Stimulated activated CD8-positive, alpha-beta memory T cell treated with anti-CD3 and anti-CD28 coated beads, Interleukin-15, amount 100 ng/mL, for 4 hours (primary cell): Measurements from ENCODE around the gene NSG1.
"Not testable (repeated sequence)": the region's sequence is repeated elsewhere in the genome, so short reads cannot be mapped to it uniquely, and the experiment has no call there.

Experiments
- DNase-seq, 2 donors: peaks; one replicate each; pipeline ENCODE4 v3.0.0-alpha.2; 2020; ENCODE audit warnings: low read depth in 2 of 2

The NSG1 gene

DNA sequence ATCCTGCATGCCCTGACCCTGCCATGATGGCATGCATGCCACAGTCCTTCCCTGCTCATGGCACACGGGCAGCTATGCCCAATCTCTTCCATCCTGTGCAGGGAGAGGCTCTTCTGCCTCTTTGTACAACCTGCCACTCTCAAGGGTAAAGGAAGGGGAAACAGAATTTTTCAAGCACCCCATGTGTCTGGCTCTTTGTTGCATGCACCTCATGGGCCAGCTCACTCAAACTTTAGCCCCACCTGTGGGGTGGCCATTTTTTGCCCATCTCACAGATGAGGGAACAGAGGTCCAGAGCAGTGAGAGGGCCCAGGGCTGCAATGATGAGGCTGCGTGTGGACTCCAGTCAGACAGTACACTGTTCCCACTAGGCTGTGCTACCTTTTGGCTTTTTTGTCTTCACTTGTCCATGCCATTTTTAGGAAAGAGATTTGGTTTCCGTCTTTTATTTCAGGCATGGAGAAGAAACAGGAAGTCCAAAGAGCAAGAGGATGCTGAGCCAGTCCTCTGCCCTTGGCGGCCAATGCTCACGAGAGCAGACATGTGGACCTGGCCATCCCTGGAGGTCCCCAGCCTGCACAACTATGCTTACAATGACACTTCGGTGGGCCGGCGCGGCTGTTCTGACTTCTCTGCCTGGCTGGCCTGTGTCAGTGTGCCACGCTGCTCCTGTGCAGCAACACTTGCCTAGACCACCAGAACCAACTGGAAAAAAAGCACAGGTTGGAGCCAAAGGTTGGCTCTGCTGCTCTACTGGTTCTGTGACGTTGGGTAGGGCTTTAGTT is 45.6 kb downstream of the NSG1 start:
- no peak for DNase-seq

DNA sequence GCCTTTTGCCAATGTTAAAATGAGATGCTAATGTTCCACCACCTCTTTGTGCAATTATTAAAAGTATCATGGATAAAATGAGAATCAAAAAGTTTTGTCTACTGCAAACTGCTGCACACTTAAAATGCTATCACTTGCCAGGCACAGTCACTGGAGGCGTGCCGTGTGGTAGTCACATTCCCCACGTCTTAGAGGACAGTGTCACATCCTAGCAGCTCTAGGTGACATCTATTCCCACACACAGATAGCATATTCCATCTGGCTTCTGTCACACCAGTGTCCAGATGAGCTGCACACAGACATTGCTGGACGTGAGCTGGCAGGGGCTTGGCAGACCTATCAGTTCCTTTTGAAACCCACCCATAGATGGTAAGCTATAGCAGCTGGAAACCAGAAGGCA is 47.0 kb downstream of the NSG1 start:
- no peak for DNase-seq

DNA sequence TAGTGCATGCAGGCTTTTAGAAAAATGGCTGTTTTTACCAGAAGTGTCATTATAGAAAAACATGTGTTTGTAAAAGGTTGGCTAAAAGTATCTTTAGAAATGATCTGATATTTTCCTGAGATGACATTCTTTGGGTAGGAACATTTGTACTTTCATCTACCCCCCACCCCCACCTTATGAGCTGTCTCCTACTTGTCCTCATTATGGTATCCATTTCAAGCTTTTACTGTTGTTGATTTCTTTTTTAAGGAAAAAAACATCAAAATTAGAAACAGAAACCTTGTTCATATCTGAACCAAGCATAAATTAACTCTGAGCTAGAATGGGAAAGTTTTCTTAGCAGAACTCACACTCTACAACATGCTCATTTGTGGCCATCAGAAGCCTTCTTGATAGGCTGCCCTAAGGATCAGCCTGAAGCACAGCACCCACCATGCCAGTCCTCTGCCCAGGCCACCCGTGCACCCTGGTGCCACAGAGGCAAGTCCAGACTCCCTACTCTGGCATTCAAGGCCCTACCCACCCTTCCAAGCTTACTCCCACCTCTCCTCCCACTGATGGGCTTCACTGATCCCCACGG is 49.4 kb downstream of the NSG1 start:
- no peak for DNase-seq

DNA sequence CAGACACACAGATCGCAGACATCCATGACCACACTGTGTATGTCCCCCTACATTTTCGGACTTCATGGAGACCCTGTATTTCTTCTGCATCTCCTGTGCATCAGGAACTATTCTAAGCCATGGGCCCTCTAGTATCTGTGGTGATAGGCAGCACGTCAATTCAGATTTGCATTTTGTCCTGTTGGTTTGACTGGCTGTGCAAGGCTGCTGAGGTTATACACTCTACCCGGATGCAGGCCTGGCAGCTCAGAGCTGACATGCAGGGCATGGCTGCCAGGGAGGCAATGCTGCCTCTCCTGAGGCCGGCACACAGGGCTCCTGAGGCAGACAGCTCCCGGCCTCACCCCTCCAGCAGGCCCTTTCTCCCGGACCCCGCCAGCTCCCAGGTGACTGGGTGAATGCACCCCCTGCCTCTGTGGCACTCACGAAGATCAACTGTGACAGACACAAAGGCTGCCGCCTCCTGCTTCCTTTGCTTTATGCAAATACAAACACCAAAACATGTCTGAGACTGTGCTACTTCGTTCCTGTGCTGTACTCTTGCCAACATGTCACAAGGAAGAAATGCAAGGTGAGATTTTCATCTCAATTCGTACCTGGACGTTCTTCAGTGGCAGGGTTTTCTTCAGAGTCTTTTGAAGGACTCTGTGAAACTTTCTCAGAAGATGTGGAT is 51.0 kb downstream of the NSG1 start:
- DNase-seq, result no peak

DNA sequence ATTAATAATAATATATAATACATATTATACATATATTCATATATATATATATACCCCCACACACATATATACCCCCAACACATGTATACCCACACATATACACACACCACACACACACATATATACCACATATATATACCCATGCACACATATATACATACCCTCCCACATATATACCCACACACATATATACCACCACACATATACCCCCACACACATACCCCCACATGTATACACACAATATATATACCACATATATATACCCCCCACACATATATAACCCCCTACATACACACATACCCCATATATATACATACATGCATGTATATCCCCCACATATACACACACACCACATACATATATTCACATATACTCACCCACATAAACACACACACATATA is 52.0 kb downstream of the NSG1 start:
- DNase-seq, result no peak

DNA sequence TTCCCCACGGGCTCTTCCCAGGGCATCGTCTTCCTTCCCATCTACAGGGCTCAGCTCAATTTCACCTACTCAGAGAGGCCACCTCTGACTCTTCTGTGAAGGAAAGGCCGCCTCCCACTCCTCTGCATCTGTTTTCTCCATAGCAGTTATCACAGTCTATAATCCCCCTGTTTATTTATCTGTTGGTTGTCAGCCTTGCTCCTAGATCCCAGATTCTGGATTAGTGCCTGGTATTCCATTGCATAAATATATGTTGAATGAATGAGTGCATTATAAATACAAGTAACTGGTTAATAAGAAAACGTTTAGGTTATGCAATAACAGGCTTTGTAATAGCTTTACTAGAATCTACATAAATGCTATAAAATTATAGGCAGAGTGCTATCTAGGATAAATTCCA is 52.9 kb downstream of the NSG1 start:
- no peak for DNase-seq

DNA sequence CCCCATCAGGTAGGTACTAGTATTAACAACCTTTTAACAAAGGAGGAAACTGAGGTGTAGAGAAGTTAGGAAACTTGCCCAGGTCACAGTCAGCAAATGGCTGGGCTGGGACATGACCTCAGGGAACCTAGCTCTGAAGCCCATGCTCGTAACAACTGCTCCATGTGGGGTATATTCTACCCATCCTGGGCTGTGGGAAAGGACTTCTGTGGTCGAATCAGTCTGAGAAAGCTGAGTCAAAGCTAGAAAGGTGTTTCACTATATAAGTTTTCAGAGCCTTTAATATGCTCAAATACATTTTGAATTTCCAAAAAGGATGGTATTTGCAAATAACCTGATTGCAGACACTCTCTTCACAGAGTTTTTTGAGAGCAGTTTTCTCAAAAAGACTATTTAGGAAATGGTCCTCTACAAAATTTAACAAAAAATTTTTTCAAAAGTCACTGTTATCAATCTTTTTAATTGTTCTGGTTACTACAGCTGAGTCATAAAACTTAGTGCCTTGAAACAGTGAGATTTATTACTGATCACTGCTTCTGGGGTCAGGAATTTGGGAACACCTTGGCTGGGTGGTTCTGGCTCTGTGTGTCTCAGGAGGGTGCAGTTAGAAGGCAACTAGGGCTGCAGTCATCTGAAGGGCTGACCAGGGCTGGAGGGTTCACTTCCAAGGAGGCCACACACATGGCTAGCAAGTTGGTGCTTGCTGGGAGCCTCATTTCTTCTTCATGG is 53.6 kb downstream of the NSG1 start:
- DNase-seq, result no peak

DNA sequence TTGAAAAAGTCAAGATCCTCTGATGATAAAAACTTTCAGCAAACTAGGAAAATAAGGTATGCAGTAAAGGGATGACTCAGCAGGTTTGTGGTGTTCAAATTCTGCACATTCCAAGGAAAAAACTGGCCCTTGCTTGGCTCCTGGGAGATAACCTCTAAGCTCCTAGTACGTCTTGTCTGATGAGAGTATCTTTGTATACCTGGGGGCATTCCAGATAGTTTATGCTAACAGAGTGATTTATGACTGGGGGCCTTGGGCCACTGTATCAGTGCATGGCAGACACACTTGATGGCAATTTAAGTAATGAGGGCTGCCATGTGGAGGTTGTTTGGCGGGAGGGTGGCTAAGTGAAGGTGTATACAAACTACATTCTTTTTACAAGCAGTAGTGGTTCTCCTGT is 56.9 kb downstream of the NSG1 start:
- no peak for DNase-seq

DNA sequence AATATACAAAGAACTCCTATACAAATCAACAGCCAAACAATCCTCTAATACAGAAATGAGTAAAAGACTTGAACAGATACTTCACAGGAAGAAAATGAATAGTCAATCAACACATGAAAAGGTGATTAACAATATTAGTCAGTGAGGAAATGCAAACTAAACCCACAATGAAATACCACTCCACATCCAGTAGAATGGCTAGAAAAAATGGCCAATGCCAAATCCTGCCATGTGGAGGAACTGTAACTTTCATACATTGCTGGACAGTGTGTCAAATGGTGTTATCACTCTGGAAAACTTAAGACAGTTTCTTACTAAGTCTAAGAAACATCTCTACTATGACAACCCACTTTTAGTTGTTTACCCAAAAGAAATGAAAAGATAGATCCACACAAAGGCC is 59.5 kb downstream of the NSG1 start:
- DNase-seq, result no peak

DNA sequence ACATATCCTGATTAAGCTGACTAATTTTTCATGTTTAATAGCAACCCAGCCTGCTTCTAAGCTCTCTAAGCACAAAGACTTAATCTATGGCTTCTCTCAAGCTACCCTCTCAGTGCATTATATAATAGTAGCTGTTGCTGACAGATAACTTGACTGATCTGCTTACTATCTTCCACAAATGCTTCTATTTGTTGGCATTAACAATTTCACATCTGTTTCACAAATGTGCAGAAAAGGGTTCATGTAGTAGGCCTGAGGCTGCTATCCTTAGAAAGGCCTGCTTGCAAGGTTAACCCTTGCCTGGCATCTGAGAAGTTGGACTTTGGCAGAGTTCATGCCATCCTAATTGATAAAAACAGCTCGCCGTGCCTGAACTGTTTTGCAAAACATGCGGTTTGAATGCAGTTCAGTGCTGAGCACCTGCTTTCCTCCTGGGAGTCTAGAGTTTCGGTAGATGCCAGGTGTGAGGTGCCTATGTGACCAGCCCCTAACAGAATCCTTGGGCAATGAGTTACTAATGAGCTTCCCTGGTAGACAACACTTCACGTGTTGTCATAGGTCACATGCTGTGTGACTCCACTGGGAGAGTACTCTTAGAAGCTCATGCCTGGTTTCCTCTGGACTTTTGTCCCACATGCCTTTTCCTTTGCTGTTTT is 68.4 kb downstream of the NSG1 start:
- no peak for DNase-seq

DNA sequence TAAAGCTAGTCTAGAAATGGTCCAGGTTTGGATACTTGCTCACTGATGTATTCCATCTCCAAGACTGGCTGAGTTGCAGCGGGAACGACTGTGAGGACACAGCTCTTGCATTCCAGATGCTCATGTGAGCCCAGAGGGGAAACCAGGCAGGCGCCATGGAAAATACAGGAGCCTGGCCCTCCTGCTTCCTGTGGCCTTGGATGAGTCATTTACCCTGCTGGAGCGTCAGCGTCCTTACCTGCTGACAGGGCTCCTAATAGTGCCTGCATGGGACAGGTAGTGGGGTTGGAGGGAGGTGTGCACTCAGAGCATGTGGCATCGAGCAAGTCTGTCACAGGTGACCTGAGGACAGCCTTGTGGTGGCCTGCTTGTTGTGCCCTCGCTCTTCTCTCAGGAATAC is 69.4 kb downstream of the NSG1 start:
- no peak for DNase-seq

DNA sequence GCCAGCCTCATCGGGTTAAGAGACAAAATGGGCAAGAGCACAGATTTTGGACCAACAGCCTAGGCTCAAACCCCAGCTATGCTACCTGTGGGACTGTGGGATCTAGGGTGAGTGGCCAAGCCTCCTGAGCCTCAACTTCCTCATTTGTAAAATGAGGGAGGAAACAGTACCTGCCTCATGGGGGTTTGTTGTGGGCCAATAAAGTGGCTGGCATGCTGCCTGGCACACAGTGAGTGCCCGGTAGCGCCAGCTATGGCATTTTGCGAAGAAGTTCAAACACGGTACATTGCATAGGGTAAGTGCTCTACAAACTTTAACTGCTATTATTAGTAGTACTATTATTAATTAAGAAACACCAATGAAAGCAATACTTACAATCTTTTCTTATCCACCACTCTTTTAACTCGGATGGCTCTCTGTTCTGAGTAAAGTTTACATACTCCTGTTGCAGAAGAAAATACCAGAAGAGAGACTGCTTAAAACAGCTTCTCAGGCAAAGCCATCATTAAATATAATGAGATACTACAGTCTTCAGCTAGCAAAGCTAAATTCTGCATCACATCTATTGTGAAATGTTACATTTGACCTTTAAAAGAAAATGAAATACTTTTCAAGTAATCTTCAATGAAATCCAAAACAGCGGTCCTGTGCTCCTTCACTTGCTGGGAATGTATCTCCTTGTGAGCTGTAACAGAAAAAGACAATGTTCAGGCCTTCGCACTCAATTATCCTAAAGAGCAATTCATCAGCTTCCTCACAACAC is 70.1 kb downstream of the NSG1 start:
- DNase-seq, result no peak

DNA sequence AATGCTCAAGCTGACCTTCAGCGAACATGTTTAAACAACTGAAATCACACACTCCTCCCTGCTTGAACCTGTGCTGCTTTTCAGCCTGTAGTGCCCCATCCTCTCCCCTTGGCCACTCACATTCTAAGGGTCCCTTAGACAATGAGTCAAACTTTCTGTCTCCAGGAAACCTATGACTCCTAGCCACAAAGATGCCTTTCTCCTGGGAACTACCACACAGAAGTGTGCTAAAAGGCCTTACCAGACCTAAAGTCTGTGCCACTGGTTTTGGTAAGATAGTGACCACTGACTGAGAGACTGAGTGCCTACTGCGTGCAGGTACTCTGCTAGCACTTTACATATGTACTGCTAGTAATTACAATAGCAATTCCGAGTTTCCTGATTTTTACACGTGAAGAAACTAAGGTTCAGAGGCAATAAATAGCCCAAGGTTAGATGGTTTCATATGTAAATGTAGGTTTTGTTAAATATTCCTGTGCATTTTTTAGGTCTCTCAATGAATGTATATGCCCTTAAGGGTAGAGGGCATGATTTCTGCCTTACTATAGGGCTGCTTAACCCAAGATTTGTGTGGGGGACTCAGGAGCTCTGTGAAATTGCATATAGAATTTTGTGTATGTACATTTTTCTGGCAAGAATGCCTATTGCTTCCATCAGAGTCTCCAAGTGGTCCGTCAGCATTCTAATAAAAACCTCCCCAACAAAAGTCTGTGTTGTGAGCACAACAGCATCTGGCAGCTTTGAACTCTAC is 71.1 kb downstream of the NSG1 start:
- DNase-seq, result no peak

DNA sequence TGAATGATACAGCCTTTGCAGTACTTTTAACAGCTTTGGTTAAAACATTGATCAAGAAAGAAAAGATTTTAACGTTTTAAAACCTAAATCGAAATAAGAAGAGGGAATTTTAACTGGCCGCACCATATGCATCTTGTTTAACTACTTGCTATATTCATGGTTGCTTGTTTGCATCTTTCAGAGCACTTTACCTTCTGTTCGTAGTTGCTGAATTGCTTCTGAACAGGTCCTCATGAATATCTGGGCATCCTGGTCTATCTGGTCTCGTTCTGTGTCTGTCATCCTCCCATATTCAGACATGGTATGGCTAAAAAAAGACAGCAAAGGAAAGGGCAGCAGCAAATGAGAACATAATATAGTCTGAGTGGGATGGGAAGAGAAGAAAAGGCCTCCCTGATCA is 72.3 kb downstream of the NSG1 start:
- no peak for DNase-seq

DNA sequence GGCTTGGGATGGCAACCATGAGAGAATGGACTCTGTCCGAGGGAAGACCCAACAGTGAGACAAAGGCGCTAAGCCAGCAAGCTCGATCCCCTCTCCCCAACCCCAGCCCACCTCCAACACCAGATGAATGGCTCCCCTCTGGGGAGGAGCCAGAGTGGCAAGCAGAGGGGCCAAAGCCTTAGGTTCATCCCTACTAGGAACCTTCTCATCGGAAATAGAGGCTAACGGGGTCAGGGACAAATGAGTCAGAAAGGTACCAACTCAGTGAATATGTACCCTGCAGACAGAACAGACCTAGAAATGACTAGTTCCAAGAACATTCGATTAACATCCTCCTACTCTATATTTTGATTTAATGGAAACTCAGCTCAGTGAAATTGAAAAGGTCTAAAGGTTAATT is 73.9 kb downstream of the NSG1 start:
- no peak for DNase-seq

DNA sequence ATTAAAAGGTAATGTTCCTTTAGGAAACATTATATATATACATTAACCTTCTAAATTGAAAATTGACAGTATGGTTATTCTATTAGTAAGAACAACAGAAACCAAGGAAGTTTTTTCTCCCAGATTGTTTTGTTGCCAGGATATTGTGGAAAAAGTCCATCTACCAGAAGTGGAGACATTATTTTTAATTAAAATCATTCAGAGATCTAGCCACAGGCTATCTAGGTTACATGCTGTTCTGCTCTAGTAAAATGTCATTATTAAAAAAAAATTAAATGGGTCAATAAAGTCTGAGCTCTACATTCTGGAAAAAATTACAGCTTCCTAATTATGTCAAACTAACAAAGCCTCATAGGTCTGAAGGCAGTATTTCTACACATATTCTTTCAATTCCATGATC is 74.3 kb downstream of the NSG1 start:
- no peak for DNase-seq

DNA sequence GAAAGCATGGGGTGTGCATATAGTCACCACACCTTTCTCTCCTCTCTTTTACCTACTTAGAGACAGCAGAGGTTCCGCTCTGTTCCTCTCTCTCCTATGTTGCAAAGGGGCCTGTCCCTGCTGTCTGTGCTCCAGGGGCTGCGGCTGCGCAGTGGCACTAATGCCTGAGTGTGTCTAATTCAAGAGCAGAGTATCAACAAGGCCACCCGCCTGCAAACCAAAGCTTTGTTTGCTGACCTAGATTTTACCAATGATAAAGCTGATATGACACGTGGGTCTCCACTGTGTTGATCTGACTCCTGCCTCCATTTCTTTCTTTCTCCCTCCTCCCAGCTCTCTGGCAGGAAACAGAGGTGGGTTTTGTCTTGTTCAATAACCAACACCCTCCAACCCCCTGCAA is 74.9 kb downstream of the NSG1 start:
- peak in 1 of 2 donors; percentile 1 for DNase-seq

DNA sequence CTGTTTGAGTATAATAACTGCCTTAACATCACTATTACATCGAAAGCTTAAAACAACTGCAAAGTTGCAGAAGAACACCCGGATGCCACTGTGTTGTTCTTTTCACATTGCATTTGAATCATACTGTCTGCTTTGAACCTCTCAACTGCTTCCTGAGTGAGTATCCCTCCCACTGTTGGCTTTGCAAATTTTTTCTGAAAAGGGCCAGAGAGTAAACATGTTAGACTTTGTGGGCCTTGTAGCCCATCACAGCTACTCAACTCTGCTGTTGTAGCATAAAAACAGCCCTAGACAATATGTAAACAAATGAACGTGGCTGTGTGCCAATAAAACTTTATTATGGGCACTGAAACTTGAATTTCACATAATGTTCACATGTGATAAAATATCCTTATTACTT is 76.1 kb downstream of the NSG1 start:
- no peak for DNase-seq

DNA sequence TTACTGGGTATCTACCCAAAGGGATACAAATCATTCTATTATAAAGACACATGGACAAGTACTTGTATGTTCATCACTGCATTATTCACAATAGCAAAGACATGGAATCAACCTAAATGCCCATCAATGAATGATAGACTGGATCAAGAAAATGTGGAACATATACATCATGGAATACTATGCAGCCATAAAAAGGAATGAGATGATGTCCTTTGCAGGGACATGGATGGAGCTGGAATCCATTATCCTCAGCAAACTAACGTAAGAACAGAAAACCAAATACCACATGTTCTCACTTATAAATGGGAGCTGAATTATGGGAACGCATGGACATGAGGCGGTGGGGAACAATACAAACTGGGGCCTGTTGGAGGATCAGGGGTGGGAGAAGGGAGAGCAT is 78.3 kb downstream of the NSG1 start:
- DNase-seq, result not testable (repeated sequence)
